Ascending aorta (tissue), 2 donors: ENCODE results near the gene MC2R. TPM values are rescaled to one million over a fixed set of nuclear protein-coding genes. Genes with fewer than 3 reads are reported as not detected.

ENCODE experiments used
- DNase-seq, 2 donors: peaks; one replicate each; pipeline ENCODE4 v3.0.0-alpha.2; 2019; ENCODE audit warnings: low spot score in 2 of 2
- H3K27ac ChIP-seq, 2 donors: fragments of 200-600 bp; sonication (generic); one replicate each; pipeline ENCODE4 v1.5.1; 2016 to 2017; ENCODE audit warnings: mild to moderate bottlenecking in 1 of 2
- H3K27me3 ChIP-seq: fragments of 200-600 bp; sonication (generic); one replicate; pipeline ENCODE4 v1.5.1; 2017
- H3K36me3 ChIP-seq, 2 donors: fragments of 200-600 bp; sonication (generic); one replicate each; pipeline ENCODE4 v1.5.1; 2016
- H3K4me1 ChIP-seq, 2 donors: fragments of 200-600 bp; sonication (generic); one replicate each; pipeline ENCODE4 v1.5.1; 2016 to 2017; ENCODE audit warnings: mild to moderate bottlenecking in 1 of 2
- H3K4me3 ChIP-seq, 2 donors: fragments of 200-600 bp; sonication (generic); one replicate each; pipeline ENCODE4 v1.5.1; 2016 to 2017; ENCODE audit warnings: mild to moderate bottlenecking in 1 of 2
- H3K9me3 ChIP-seq, 2 donors: fragments of 200-600 bp; sonication (generic); one replicate each; pipeline ENCODE4 v1.5.1; 2016
- intact Hi-C: fragments of 100-400 bp; cut with DNase I; formaldehyde crosslinking; loops from one replicate; pipeline ENCODE4 v1.15.1; 2023
- total RNA-seq: library from RNA; depleted of rRNA; stranded (reverse); fragments of >200 nt; gene quantifications from one replicate; pipeline ENCODE4 v1.1.0, GENCODE V29; 2016
- TF ChIP-seq, protein P1 (sequence below), 3 experiments: fragments of 200-600 bp in 2 of 3; fragments of 450-650 bp in 1 of 3; sonication (generic) in 2 of 3; IDR thresholded peaks; one replicate each; pipeline ENCODE4 v1.5.1; 2016 to 2019; ENCODE audit warnings: antibody characterized with exemption in 3 of 3, mild to moderate bottlenecking in 1 of 3, moderate library complexity in 1 of 3

Gene MC2R
- total RNA-seq, 1 donor from 2014 or later, result not detected

- no peak for DNase-seq
- H3K9me3 ChIP-seq, result no peaks in the 10 kb centered on the region
- no peaks in the 10 kb centered on the region for H3K27me3 ChIP-seq
- no peak overlapping the region for H3K4me3 ChIP-seq
- no peaks in the 10 kb centered on the region for H3K36me3 ChIP-seq
- no peaks in the 10 kb centered on the region for H3K4me1 ChIP-seq
- TF ChIP-seq, protein P1, sequence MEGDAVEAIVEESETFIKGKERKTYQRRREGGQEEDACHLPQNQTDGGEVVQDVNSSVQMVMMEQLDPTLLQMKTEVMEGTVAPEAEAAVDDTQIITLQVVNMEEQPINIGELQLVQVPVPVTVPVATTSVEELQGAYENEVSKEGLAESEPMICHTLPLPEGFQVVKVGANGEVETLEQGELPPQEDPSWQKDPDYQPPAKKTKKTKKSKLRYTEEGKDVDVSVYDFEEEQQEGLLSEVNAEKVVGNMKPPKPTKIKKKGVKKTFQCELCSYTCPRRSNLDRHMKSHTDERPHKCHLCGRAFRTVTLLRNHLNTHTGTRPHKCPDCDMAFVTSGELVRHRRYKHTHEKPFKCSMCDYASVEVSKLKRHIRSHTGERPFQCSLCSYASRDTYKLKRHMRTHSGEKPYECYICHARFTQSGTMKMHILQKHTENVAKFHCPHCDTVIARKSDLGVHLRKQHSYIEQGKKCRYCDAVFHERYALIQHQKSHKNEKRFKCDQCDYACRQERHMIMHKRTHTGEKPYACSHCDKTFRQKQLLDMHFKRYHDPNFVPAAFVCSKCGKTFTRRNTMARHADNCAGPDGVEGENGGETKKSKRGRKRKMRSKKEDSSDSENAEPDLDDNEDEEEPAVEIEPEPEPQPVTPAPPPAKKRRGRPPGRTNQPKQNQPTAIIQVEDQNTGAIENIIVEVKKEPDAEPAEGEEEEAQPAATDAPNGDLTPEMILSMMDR (IDR thresholded peaks at IDR 0.05), result no peak
- intact Hi-C loops, result no loop called here
- H3K27ac ChIP-seq, result no peak overlapping the region
These were observed 1.2 kb upstream of the MC2R start for GRCh38 chr18:13916559-13916958.

GRCh38 chr18:13915995-13916431, 677 bp upstream of the MC2R start:
- Histone ChIP-seq H3K4me1 (no peaks in the 10 kb centered on the region), H3K27me3 (no peaks in the 10 kb centered on the region), H3K9me3 (no peaks in the 10 kb centered on the region), H3K27ac (no peak overlapping the region), H3K36me3 (no peaks in the 10 kb centered on the region), H3K4me3 (no peak overlapping the region)
- DNase-seq, result no peak
- TF ChIP-seq, protein P1 (IDR thresholded peaks at IDR 0.05), result no peak
- intact Hi-C loops, result no loop called here

GRCh38 chr18:13914756-13915155, 580 bp downstream of the MC2R start:
- intact Hi-C loops, result no loop called here
- no peaks in the 10 kb centered on the region for H3K4me1 ChIP-seq
- no peak overlapping the region for H3K27ac ChIP-seq
- no peaks in the 10 kb centered on the region for H3K9me3 ChIP-seq
- no peaks in the 10 kb centered on the region for H3K27me3 ChIP-seq
- no peak overlapping the region for H3K4me3 ChIP-seq
- TF ChIP-seq, protein P1 (IDR thresholded peaks at IDR 0.05), result no peak
- no peak for DNase-seq
- no peaks in the 10 kb centered on the region for H3K36me3 ChIP-seq

DNA sequence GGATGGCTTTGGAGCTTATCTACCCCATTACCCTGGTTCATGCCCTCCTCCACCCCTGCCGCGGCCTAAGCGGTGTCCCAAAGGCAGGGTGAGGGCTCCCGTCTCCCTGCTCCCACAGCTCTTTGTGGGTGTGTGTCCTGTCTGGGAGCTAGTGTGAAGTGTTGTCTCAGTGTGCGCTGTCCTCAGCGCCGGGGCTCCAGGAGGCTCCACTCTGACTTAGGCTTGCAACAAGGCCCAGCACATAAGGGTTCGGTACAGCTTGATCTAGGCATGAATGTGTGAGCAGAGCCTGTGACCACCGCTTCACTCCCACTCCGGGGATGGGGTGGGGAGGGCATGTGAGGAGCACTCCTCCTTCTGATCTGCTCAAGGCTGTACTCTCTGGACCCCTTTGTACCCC, 1.2 kb downstream of the MC2R start:
- no peak overlapping the region for H3K4me3 ChIP-seq
- TF ChIP-seq, protein P1 (IDR thresholded peaks at IDR 0.05), result no peak
- intact Hi-C loops, result no loop called here
- no peaks in the 10 kb centered on the region for H3K27me3 ChIP-seq
- no peaks in the 10 kb centered on the region for H3K36me3 ChIP-seq
- no peaks in the 10 kb centered on the region for H3K9me3 ChIP-seq
- H3K4me1 ChIP-seq, result no peaks in the 10 kb centered on the region
- no peak overlapping the region for H3K27ac ChIP-seq
- DNase-seq, result no peak

DNA sequence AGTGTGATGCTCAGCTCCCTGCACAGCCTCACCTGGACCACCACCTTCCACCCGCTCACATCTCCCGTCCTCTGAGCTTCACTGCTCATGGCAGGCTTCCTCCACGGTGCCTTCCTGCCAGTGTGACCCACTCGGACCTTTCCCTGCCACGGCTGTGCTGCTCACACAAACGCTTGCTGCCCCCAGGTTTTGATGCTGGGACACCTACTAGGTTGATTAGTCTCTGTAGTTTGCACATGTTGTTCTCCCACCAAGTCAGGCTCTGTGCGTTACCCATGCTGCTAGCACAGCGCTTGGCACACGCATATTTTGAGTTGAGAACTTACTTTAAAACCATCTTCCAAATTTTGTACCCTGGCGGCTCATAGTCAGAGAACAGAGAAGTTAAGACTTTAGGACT, 2.1 kb downstream of the MC2R start:
- Histone ChIP-seq H3K4me1 (no peaks in the 10 kb centered on the region), H3K27ac (no peak overlapping the region), H3K27me3 (no peaks in the 10 kb centered on the region), H3K9me3 (no peaks in the 10 kb centered on the region), H3K4me3 (no peak overlapping the region), H3K36me3 (no peaks in the 10 kb centered on the region)
- no peak for DNase-seq
- TF ChIP-seq, protein P1 (IDR thresholded peaks at IDR 0.05), result no peak
- intact Hi-C loops, result no loop called here

GRCh38 chr18:13912601-13913000, 2.7 kb downstream of the MC2R start:
- H3K27me3 ChIP-seq, result no peaks in the 10 kb centered on the region
- H3K4me1 ChIP-seq, result no peaks in the 10 kb centered on the region
- no peak for DNase-seq
- H3K9me3 ChIP-seq, result no peaks in the 10 kb centered on the region
- intact Hi-C loops, result no loop called here
- TF ChIP-seq, protein P1 (IDR thresholded peaks at IDR 0.05), result no peak
- no peak overlapping the region for H3K27ac ChIP-seq
- no peaks in the 10 kb centered on the region for H3K36me3 ChIP-seq
- no peak overlapping the region for H3K4me3 ChIP-seq
